HG02884 (cell line): ENCODE data around the gene GPR173.

Experiments used
- ATAC-seq: cut with Tn5 transposase; IDR thresholded peaks from one replicate; pipeline ENCODE4 v1.9.1; 2021; ENCODE audit warnings: mild to moderate bottlenecking, moderate library complexity; ENCODE audit not compliant: unreplicated experiment

The GPR173 gene

DNA sequence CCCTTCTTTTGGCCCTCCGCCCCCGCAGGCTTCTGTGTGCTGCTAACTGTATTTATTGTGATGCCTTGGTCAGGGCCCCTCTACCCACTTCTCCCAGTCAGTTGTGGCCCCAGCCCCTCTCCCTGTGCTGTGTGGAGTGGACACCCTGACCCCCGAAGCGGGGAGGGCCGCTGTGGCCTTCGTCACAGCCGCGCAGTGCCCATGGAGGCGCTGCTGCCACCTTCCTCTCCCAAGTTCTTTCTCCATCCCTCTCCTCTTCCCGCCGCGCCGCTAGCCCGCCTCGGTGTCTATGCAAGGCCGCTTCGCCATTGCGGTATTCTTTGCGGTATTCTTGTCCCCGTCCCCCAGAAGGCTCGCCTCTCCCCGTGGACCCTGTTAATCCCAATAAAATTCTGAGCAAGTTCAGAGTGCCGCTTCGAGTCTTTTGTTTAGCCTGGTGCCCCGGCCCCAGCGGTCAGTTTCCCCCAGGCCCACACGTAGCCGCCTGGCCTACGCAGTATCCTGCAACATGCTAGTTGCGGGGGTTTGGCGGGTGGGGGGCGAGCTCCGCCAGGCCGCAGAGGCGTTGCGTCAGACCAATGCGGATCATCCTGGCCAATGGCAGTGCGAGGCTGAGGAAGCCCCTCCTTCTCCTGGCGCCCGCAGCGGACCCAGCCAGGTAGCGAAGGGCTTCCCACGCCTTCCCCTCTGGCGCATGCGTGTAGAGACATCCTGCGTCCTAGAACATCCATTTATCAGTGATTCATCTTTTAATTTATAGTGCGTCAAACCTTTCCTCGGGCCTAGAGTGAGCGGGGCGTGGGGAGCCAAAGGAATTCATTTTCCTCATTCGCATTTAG is 39.8 kb downstream of the GPR173 start:
- ATAC-seq: peak; percentile 54

DNA sequence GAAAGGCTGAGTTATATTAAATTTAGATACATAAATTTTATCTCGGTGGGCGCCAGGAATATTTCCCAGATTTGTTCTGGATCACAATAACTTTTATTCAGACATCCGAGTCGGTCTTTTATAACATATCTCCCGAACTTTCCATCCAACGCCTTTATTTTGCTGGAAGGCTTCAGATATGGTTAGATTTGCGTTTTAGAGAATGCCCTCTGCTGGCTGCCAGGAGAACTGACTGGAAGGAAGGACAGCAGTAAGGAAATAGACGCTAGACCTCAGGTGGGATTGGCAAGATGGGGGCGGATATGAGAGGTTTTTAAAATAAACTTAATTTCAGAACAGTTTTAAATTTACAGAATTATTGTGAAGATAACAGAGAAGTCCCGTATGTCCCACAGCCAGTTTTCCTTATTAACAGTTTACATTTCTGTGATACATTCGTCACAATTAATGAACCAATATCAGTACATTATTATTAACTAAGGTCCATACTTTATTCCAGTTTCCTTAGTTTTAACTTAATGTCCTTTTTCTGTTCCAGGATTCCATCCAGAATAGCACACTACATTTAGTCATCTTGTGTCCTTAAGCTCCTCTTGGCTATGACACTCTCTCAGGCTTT is 40.7 kb downstream of the GPR173 start:
- no peak for ATAC-seq

DNA sequence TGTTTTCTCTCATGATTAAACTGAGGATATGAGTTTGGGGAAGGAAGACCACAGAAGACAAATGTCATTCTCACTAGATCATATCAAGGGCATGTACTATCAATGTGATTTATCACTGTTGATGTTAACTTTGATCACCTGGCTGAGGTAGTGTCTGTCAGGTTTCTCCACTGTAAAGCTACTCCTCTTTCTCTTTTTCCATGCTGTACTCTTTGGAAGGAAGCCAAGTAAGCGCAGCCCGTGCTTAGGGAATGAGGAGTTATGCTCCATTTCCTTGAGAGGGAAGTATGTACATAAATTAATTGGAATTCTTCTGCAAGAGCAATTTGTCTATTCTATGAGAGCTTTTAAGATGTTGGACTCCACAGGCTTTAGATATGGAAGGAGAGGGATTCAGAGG is 41.3 kb downstream of the GPR173 start:
- ATAC-seq: no peak

DNA sequence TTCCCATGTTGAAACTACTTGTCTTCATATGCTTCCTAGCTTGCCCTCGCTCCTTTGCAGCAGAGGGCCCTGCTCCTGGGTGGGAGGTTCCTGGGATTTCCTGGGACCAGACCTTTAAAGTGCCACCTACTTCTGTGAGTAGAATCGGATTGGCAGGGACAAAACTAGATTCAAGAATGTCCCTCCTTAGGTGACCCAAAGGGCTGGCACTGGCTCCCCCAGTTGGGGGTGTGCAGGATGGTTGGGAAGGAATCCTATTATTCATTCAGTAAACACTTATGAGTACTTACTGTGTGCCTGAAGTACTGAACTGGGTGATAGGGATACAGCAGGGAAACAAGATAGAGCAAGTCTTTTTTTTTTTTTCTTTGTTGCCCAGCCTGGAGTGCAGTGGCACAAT is 42.8 kb downstream of the GPR173 start:
- ATAC-seq: no peak

DNA sequence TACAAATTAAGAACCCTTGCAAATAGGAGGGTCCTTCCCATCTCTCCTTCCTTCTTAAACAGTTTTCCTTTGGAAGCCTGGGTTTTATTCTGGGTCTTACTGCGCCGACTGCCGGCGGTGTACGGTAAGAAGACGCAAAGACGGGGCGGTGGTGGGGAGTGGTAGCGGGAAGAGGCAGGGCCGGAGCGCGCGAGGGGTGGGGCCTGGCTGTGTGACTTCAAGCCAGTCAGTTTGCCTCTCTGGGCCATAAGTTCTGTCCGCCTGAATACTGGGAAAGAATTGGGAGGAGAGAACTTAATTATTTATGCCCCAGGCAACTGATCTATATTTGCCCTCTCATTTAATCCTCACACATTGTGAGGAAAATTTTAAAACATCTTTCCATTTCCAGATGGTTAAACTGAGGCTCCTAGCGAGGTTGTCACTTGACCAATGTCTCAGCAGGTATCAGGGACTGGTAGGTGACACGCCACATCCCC is 44.6 kb downstream of the GPR173 start:
- ATAC-seq: peak; percentile 42

DNA sequence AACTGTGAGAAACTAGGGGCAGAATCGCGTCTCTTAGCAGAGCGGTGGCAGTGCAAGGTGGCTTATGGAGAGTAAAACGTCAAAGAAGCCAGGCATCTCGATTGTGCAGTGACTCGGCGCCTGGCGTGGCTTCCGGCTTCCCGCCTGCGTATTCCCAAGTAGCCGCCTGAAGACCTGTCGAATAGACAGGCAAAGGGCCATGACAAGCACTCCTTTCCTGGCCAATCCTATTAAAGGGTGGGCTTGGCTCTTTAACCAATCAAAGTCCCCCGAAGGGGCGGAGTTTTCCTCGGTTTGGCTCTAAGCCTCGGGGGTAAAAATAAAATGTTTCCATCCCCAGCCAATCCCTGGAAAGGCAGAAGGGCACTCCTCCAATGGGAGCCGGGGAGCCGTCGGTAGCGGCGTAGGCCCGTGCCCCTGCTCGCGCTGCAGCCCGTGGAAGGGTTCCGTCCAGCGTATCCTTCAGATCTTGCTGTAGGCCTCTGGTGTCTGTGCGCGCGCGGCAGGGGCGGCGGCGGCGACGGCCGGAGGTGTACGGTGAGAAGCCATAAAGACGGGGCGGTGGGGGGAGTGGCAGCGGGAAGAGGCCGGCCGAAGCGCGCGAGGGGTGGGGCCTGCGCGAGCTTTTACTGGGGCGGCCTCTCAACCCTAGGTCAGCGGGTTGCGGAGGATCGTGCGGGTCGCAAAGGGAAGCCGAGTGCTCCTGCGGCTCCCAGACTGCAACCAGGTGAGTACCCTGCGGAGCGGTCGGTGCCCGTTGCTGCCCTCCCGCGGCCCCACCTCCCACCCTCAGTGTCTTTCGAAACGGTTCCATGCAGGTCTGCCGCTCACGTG is 45.4 kb downstream of the GPR173 start, which contains the start of gene KANTR:
KANTR (plus strand) TSS at position 395 of the 834 bp plus-strand sequence. CDS start 30,131 bp downstream, outside the sequence.
- ATAC-seq: peak; percentile 78

DNA sequence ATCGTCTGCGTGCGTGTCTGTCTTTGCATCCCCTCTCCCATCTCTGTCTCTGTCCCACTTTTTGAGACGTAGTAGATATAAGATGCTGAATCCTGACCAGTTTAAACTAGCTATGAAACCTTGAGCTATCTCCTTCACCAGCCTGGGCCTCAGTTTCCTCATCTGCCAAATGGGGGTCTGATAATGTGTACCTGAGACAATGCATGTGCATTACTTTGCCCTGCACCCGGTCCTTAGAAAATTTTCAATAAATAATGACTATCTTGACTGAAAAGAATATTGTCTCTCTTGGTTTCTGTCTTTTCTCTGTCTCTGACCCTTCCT is 46.0 kb downstream of the GPR173 start:
- no peak for ATAC-seq

DNA sequence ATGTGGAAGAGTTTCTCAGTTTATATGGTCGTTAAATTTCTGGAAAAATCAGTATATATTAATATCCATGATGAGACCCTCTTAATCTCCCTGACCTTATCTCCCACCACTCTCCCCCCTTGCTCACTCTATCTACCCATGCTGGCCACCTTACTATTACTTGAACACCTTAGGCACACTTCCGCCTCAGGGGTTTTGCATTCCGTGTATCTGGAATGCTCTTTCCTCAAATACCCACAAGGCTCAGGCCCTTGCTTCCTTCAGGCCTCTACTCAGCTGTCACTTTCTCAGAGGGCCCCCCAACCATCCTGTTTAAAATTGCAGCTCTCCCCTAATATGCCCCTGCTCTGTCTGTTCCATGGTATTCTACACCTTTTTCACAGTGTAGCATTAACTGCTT is 47.2 kb downstream of the GPR173 start:
- ATAC-seq: no peak

DNA sequence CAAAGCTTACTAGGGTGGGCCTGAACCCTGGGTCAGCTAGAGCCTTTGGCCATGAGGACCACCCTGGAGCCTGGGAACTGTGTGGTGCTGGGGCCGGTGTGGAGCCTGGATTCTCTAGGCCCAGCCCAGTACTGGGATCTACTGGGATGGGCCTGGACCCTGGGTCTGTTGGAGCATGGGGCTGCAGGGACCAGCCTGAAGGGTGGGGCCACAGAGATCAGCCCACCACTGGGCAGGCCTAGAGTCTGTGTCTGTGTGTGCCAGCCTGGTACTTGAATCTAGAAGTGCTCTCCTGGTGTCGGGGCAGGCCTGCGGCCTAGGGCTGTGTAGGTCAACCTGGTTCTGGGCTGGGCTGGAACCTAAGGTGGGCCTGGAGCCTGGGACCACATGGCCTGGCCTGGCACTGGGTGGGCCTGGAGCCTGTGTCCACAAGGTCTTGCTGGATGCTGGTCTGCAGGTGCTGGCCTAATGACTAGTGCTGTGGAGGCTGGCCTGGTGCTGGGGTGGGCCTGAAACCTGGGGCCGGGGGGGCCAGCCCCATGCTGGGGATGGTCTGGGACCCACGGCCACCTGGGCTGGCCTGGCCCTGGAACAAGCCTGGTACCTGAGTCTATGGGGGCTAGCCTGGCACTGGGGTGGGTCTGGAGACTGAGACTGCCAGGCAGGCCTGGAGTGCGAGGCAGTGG is 66.4 kb downstream of the GPR173 start:
- ATAC-seq: no peak

DNA sequence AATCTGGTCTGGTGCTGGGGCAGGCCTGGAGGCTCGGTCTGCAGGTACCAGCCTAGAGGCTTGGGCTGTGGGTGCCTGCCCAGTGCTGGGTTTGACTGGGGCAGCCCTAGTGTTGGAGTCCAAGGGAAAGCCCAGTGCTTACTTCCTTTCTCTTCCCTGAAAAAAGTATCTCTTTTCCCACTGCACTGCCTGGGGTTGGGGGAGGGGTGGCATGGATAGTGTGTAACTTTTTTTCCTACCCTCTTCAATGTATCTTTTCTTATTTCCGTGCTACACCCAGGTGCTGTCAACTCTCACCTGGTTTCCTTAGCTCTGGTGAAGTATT is 66.9 kb downstream of the GPR173 start:
- ATAC-seq: no peak

DNA sequence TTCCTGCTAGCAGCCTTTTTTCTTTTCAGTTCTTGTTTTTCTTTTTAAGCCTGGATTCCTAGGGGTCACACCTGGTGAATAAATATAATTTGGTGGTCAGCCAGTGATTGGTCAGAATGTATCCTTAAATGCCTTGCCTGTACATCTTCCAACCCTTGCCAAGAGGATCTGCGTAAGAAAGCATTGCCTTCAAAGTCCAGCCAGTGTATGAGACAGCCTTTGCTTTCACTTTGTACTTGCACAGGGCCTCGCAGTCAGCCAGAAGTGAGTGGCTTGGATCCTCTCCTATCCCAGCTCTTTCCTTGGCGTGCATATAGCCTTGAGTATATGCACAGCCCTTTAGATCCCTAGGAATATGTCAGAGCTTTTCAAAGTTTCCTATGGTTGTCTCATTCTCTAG is 67.5 kb downstream of the GPR173 start:
- no peak for ATAC-seq

DNA sequence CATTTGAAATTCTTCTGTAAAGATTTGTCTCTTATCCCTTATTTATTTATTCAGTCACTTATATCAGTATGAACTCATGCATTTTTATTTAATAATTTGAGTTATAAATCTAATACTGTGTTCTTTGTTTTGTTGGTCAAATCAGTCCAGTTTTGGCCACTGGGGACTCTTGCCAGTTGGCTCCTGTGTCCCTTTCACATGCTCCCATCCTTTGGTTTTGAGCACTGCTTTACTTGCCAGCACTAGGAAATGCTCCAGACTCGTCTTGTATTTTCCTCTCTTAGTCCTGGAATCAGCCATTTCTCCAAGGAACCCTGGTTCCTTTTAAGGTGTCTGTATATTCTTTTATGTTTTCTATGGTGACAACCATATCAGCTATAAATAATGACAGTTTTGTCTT is 73.4 kb downstream of the GPR173 start:
- no peak for ATAC-seq

DNA sequence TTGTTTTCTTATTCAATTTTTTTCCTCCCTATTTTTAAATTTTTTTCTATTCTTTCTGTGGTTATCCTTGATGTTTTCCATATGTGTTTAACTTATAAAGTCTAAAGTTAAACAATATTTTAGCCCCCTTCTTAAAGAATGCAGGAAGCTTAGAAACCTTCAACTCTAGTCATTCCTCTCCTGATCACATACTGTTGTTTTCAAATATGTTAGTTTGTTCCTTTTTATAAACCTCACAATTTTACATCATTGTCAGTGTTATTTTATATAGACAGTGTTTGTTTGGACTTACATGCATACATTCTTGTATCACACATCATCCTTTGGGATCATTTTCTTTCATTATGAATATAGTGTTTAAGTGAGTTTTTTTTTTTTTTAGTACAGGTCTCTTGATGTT is 76.9 kb downstream of the GPR173 start:
- ATAC-seq: no peak

DNA sequence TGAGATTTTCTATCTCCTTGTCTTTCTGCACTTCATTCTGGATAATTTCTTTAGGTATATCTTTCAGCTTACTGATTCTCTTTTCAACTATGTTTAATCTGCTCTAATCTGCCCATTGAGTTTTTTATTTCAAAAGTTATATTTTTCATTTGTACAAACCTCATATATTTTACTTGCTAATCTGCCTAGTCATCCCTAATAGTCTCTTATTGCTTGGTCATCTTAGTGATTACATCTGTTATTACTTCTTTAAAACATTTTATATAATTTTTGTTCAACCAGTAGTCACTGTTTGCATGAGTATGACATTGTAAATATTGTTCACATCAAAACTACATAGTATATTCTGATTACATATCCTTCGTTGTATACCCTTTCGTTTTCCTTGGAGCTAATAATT is 77.8 kb downstream of the GPR173 start:
- ATAC-seq: no peak

DNA sequence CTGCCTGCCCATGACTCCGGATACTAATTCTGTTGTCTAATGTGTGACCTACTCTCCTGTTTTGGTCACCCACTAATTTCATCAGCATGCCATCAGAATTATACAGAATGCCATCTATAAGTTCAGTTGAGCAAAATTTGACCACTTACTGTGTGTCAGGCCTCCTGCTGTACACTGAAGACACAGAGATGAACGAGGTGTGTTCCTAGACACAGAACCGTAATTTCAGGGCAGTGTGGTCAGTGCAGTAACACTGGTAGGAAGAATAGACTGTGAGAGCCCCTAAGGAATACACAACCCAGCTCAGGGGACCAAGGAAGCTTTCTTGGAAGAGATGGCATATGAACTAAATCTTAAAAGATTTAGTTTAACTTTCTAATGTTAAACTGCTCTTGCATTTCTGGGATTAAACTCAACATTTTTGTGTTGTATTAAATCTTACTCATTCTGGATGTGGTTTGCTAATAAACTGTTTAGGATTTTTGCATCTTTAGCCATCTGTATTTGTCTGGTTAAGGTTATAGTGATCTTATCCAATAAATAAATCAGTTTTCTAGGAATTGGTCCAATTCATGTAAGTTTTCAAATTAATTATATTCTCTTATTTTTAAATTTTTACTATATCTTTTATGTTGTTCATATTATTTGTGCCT is 79.6 kb downstream of the GPR173 start:
- ATAC-seq: no peak
